A549 (cell line): Measurements from ENCODE around the gene SH3D21.

Source experiments
- EHMT2 ChIP-seq: fragments of 200-600 bp; sonication (generic); IDR thresholded peaks from 2 replicates; pipeline ENCODE4 v1.6.1; 2016; ENCODE audit warnings: antibody characterized with exemption, low read depth, mild to moderate bottlenecking, moderate library complexity
- KDM1A ChIP-seq: fragments of 200-600 bp; sonication (generic); IDR thresholded peaks from 2 replicates; pipeline ENCODE4 v1.6.1; 2016; ENCODE audit warnings: low read depth, mild to moderate bottlenecking
- PHF8 ChIP-seq: fragments of 200-600 bp; sonication (generic); IDR thresholded peaks from 2 replicates; pipeline ENCODE4 v1.6.1; 2016; ENCODE audit warnings: low read depth, mild to moderate bottlenecking, antibody characterized with exemption, moderate library complexity, borderline replicate concordance
- RCOR1 ChIP-seq: fragments of 150-350 bp; IDR thresholded peaks from 2 replicates; pipeline ENCODE4 v1.6.1; 2014; ENCODE audit warnings: antibody characterized with exemption, low read length, low read depth

DNA sequence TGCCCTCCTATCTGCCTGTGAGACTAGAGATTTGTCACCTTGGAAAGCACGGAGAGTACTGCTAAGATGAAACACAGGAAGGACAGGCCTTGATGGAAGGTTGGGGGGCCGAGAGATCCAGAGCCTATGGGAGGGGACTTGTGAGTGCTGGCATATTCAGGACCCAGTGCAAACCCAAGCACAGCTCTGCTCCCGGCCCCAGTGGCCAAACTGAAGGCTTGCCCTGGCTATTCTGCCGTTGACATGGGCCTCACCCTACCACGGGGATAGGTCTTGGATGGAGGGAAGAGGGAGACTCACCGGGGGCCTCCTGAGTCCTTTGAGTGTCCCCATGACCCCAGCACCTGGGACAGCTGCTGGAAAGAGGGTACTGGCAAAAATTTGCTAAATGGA lies 21.9 kb downstream of the SH3D21 start:
- TF ChIP-seq EHMT2 (no peak), KDM1A (no peak), RCOR1 (no peak), PHF8 (no peak)
